OCI-LY3 (cell line): ENCODE data around the gene MTHFD2.

Experiments used
- H2AFZ ChIP-seq: fragments of 200-600, 300-600 bp; shearing (Covaris generic); 2 replicates; pipeline ENCODE4 v1.6.0; 2014; ENCODE audit warnings: antibody characterized with exemption, low read depth, low read length
- H3K27ac ChIP-seq: fragments of 200-600, 300-600 bp; sonication (generic); 2 replicates; pipeline ENCODE4 v1.5.1; 2014; ENCODE audit warnings: mild to moderate bottlenecking, low read length, moderate library complexity, mixed read lengths
- H3K27me3 ChIP-seq: fragments of 200-600, 300-600 bp; sonication (generic); 2 replicates; pipeline ENCODE4 v1.6.1; 2014; ENCODE audit warnings: low read depth, low read length, mixed read lengths
- H3K36me3 ChIP-seq: fragments of 200-600, 300-600 bp; sonication (generic); replicated peaks from 2 replicates; pipeline ENCODE3; 2014; ENCODE audit warnings: low read depth, low read length, mixed read lengths
- H3K4me1 ChIP-seq: fragments of 300-600, 200-600 bp; sonication (generic); 2 replicates; pipeline ENCODE4 v1.6.1; 2014; ENCODE audit warnings: low read length, mixed read lengths
- H3K4me2 ChIP-seq: fragments of 200-600, 300-600 bp; sonication (generic); 2 replicates; pipeline ENCODE4 v1.6.1; 2014; ENCODE audit warnings: low read length, mixed read lengths
- H3K4me3 ChIP-seq: fragments of 300-600, 200-600 bp; sonication (generic); 2 replicates; pipeline ENCODE4 v1.5.1; 2014; ENCODE audit warnings: antibody characterized with exemption, mild to moderate bottlenecking, low read length, moderate library complexity
- H3K79me2 ChIP-seq: fragments of 300-600, 200-600 bp; shearing (Covaris generic); 2 replicates; pipeline ENCODE4 v1.6.1; 2014; ENCODE audit warnings: mild to moderate bottlenecking, low read length, mixed read lengths
- H3K9ac ChIP-seq: fragments of 300-600, 200-600 bp; shearing (Covaris generic); 2 replicates; pipeline ENCODE4 v1.6.0; 2014; ENCODE audit warnings: mild to moderate bottlenecking, low read length, moderate library complexity
- H3K9me3 ChIP-seq: fragments of 200-600, 300-600 bp; shearing (Covaris generic); 2 replicates; pipeline ENCODE4 v1.6.1; 2014; ENCODE audit warnings: low read length, mixed read lengths; ENCODE audit not compliant: insufficient read depth
- H4K20me1 ChIP-seq: fragments of 200-600, 300-600 bp; sonication (generic); 2 replicates; pipeline ENCODE4 v1.6.1; 2016; ENCODE audit warnings: low read length, mixed read lengths; ENCODE audit not compliant: insufficient read depth
- CTCF ChIP-seq: fragments of 200-600, 300-600 bp; sonication (generic); IDR thresholded peaks from 2 replicates; pipeline ENCODE4 v1.5.1; 2014; ENCODE audit warnings: antibody characterized with exemption, low read length, low read depth
- EZH2phosphoT487 ChIP-seq: fragments of 200-600 bp; shearing (Covaris generic); IDR thresholded peaks from 2 replicates; pipeline ENCODE4 v1.6.1; 2018; ENCODE audit warnings: antibody characterized with exemption, mixed run types, low read depth

The MTHFD2 gene

GRCh38 chr2:74174909-74175308 is 23.5 kb upstream of the MTHFD2 start:
- Histone ChIP-seq H3K36me3 (peaks cover 57% of the 10 kb centered on the region), H3K79me2 (peaks cover 95% of the 10 kb centered on the region), H3K27ac (no peak overlapping the region), H2AFZ (no peak overlapping the region), H3K4me3 (no peak overlapping the region), H3K4me1 (peaks cover 29% of the 10 kb centered on the region), H3K9ac (no peak overlapping the region), H3K4me2 (no peak overlapping the region), H4K20me1 (peaks cover 72% of the 10 kb centered on the region), H3K27me3 (no peaks in the 10 kb centered on the region), H3K9me3 (no peaks in the 10 kb centered on the region)
- TF ChIP-seq CTCF, result no peak
- TF ChIP-seq EZH2phosphoT487, result no peak

- peak overlapping the region; percentile 92 for H3K4me3 ChIP-seq
- H3K79me2 ChIP-seq, result peaks cover 70% of the 10 kb centered on the region
- H2AFZ ChIP-seq, result no peak overlapping the region
- H4K20me1 ChIP-seq, result peaks cover 52% of the 10 kb centered on the region
- peak overlapping the region; percentile 96 for H3K27ac ChIP-seq
- no peaks in the 10 kb centered on the region for H3K27me3 ChIP-seq
- peak overlapping the region; percentile 99 for H3K9ac ChIP-seq
- no peaks in the 10 kb centered on the region for H3K9me3 ChIP-seq
- H3K4me2 ChIP-seq, result peak overlapping the region; percentile 83
- H3K36me3 ChIP-seq, result peaks cover 38% of the 10 kb centered on the region
- TF ChIP-seq EZH2phosphoT487, result no peak
- no peak for TF ChIP-seq CTCF
- peaks cover 53% of the 10 kb centered on the region for H3K4me1 ChIP-seq
These were observed 20.7 kb upstream of the MTHFD2 start for GRCh38 chr2:74177696-74178095.

GRCh38 chr2:74178211-74179062 is 20.0 kb upstream of the MTHFD2 start, which contains the start of gene MOB1A:
Gene MOB1A, minus strand, starts transcription at chr2:74178879. Its CDS starts 205 bp downstream, at chr2:74178674.
- Histone ChIP-seq H4K20me1 (peaks cover 46% of the 10 kb centered on the region), H2AFZ (no peak within 1 kb of the TSS), H3K79me2 (peaks cover 63% of the 10 kb centered on the region), H3K36me3 (peaks cover 35% of the 10 kb centered on the region), H3K27me3 (no peaks in the 10 kb centered on the region), H3K4me3 (peak within 1 kb of the TSS; percentile 92), H3K4me2 (peak within 1 kb of the TSS; percentile 83), H3K9ac (peak within 1 kb of the TSS; percentile 99), H3K27ac (peak within 1 kb of the TSS; percentile 96), H3K4me1 (peaks cover 58% of the 10 kb centered on the region), H3K9me3 (no peaks in the 10 kb centered on the region)
- TF ChIP-seq EZH2phosphoT487 (no peak), CTCF (no peak)

- Histone ChIP-seq H3K4me1 (peaks cover 66% of the 10 kb centered on the region), H3K9ac (peak overlapping the region; percentile 46), H3K4me2 (peak overlapping the region; percentile 65), H2AFZ (no peak overlapping the region), H3K27ac (peak overlapping the region; percentile 96), H3K9me3 (no peaks in the 10 kb centered on the region), H3K4me3 (peak overlapping the region; percentile 92), H4K20me1 (peaks cover 38% of the 10 kb centered on the region), H3K27me3 (no peaks in the 10 kb centered on the region), H3K79me2 (peaks cover 55% of the 10 kb centered on the region), H3K36me3 (peaks cover 33% of the 10 kb centered on the region)
- TF ChIP-seq CTCF (no peak), EZH2phosphoT487 (no peak)
These were observed 19.2 kb upstream of the MTHFD2 start for GRCh38 chr2:74179063-74179865.
